Ovary (tissue), 3 donors: Measurements from ENCODE around the gene FGFBP1.

Source experiments
- CTCF ChIP-seq, 3 donors: fragments of 450-650 bp in 2 of 3; fragments of 200-600 bp in 1 of 3; IDR thresholded peaks; one replicate each; pipeline versions ENCODE4 v1.5.1 to v1.8.0; 2016 to 2022; ENCODE audit warnings: antibody characterized with exemption in 3 of 3, mild to moderate bottlenecking in 1 of 3
- EP300 ChIP-seq: sonication (generic); formaldehyde crosslinking; IDR thresholded peaks from one replicate; pipeline ENCODE4 v1.6.1; 2017; ENCODE audit warnings: antibody characterized with exemption
- POLR2A ChIP-seq: fragments of 450-650 bp; IDR thresholded peaks from one replicate; pipeline ENCODE4 v1.6.1; 2017; ENCODE audit warnings: antibody characterized with exemption, mild to moderate bottlenecking, moderate library complexity
- donor health status: DM: no; HTN: no; CAD: no.

- TF ChIP-seq EP300 = no peak
- no peak for TF ChIP-seq CTCF (IDR thresholded peaks at IDR 0.05)
- TF ChIP-seq POLR2A = no peak
Measured at GRCh38 chr4:15955670-15956069, 17.1 kb upstream of the FGFBP1 start.
